NCI-H446 treated with DMSO at 0.1 percent for 48 hours (cell line): ENCODE results near the gene PDZRN4.
A peak's percentile ranks its signal among the peaks of the same experiment; 100 is the strongest.

Source experiments
- DNase-seq: peaks from one replicate; lab custom pipeline; 2025; lab: John Stamatoyannopoulos, UW

The PDZRN4 gene

DNA sequence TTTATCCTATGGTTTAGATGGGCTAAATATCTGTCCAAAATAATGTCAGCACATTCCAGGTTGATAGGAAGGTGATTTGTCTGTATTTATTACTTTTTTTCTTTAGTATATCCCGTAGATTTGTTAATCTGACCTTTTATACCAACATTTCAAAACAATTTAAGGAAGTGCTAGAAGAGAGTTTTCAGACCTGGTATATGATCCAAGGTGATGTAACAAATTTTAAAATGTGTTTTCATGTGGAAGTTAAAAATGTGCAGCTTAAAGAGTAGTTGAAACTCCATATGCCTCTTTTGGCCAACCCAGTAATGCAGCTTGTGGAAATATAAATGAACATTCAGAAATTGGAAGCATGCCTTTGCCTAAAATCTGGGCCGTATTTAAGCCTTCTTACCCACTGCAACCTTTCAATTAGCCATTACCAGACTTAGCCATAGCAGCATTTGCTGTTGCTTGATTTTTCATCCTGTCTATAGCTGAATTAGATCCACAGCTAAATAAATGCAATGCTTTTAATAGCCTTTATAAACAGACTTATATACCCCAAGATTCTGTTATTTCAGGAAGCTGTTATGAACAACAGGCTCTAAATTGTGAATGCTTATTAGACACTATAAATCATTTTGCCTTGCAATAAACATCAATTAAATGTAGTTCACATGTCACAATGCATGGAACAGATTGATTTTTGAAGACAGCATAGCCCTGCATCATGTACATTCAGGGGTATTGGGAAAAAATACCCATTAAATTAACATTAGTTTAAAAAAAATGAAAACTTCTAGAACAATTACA lies 271.2 kb downstream of the PDZRN4 start:
- peak; percentile 79 for DNase-seq

GRCh38 chr12:41459906-41460214 lies 271.7 kb downstream of the PDZRN4 start:
- DNase-seq: no peak

- DNase-seq: no peak
Measured at GRCh38 chr12:41460906-41461305, 272.8 kb downstream of the PDZRN4 start.

- DNase-seq: no peak
Measured at GRCh38 chr12:41462312-41462711, 274.2 kb downstream of the PDZRN4 start.

DNA sequence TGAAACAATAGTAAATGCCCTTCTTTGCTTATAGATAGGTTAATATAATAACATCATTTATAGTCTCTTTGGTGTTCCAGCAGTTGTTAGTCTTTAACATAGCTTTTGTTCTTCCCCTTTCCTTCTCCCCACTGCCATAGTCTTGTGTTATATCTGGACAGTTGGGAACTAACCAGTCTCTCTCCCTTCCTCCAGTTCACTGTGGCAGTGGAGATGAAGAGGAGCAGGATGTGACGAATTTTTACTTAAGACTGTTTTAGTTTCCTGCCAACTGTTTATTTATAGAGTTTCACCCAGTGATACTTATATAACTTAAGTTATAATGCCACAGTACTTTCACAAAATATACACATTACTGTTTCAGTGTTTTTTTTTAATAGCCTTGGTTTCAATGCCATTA lies 277.4 kb downstream of the PDZRN4 start:
- no peak for DNase-seq

- DNase-seq: no peak
Measured at GRCh38 chr12:41466300-41466699, 278.2 kb downstream of the PDZRN4 start.

GRCh38 chr12:41466802-41467201 lies 278.7 kb downstream of the PDZRN4 start:
- no peak for DNase-seq

GRCh38 chr12:41467591-41468325 lies 279.6 kb downstream of the PDZRN4 start:
- DNase-seq: no peak

DNA sequence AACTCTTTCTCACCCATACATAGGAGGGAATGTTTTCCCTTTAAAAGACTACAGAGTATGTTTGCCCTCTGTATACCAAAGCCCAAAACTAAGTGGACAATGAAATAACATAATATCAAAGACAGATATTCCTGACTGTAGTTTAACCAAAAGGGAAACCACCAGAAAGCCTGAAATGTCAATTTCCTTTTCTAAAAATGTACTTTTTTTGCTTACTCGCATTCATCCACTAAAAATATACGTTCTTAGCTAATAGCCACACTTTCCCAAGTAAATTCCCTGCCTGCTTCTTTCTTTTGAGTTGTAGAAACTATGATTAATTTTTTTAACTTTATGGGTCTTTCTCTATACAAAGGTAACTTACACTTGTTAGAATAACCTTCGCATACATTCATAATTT lies 280.2 kb downstream of the PDZRN4 start:
- no peak for DNase-seq

DNA sequence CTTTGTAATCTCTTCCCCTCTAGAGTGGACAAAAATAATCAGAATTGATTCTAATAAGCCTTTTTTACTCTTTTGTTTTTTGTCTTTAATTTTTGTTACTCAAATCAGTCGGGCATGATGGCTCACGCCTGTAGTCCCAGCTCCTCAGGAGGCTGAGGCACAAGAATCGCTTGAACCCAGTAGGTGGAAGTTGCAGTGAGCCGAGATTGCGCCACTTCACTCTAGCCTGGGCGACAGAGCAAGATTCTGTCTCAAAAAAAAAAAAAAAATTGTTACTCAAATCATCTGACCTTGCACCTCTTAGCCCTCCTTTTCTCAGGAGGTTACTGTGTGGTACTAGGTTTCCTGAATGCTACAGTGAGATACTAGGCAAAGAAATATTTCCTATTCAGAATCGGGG lies 280.6 kb downstream of the PDZRN4 start:
- no peak for DNase-seq

DNA sequence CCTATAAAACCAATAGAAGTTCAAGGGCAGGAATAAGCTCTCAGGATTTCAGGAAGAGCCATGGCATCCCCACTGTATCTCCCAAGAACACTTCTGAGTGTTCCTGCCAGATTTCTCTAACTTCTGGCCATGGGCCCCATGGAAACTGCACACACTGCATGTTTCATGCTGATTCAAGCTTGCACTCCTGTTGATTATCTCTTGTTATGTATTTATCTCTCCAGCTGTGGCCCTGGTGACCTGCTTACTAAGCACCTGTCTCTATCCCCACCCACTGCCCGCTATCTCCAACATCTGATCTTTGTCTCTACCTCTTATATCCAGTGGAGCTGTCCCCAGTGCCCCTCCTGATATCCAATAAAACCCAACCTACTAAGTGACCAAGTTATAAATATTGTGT lies 285.3 kb downstream of the PDZRN4 start:
- DNase-seq: no peak

- DNase-seq: no peak
Measured at GRCh38 chr12:41474001-41474400, 285.9 kb downstream of the PDZRN4 start.

- no peak for DNase-seq
Measured at GRCh38 chr12:41476499-41477439, 288.6 kb downstream of the PDZRN4 start.

DNA sequence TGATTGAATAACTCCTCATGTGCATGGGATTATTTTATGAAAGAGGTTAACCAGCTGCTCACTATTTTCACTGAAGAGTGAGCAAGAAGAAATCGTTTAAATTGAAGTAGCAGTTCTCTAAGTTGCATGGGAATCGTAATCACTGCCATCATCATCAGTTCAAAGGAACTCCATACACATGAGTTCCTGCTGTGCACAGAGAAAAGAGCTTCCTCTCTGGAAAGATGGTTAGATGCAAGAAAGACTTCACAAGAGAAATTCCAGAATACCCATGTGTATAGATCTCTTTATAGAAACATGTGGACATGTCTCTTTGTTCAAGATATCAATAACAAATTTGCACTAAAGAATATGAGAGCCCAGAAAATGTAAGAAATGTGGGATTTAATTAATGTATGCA lies 291.3 kb downstream of the PDZRN4 start:
- no peak for DNase-seq

GRCh38 chr12:41485203-41485602 lies 297.1 kb downstream of the PDZRN4 start:
- DNase-seq: no peak

GRCh38 chr12:41486718-41487117 lies 298.6 kb downstream of the PDZRN4 start:
- DNase-seq: no peak

- no peak for DNase-seq
Measured at GRCh38 chr12:41496009-41496408, 307.9 kb downstream of the PDZRN4 start.

- DNase-seq: no peak
Measured at GRCh38 chr12:41497409-41497808, 309.3 kb downstream of the PDZRN4 start.

DNA sequence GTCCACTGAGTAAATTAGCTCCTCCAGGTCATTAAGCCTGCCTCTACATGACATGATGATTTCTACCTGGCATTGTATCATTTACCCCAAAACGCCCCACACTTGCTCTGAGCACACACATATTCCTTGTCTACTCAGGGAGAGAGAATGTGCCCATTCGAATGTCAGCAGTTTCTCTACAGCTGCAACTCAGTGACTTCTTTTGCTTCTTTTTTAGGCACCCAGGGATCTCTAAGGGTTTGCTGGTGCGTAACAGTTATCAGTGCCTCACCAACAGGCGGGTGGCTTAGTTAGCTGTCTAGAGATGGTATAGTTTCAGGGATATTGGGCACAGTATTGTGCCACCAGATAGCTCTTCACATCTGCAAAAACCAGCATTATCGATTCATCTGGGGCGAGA lies 316.9 kb downstream of the PDZRN4 start:
- DNase-seq: no peak

- DNase-seq: no peak
Measured at GRCh38 chr12:41507286-41507685, 319.2 kb downstream of the PDZRN4 start.

DNA sequence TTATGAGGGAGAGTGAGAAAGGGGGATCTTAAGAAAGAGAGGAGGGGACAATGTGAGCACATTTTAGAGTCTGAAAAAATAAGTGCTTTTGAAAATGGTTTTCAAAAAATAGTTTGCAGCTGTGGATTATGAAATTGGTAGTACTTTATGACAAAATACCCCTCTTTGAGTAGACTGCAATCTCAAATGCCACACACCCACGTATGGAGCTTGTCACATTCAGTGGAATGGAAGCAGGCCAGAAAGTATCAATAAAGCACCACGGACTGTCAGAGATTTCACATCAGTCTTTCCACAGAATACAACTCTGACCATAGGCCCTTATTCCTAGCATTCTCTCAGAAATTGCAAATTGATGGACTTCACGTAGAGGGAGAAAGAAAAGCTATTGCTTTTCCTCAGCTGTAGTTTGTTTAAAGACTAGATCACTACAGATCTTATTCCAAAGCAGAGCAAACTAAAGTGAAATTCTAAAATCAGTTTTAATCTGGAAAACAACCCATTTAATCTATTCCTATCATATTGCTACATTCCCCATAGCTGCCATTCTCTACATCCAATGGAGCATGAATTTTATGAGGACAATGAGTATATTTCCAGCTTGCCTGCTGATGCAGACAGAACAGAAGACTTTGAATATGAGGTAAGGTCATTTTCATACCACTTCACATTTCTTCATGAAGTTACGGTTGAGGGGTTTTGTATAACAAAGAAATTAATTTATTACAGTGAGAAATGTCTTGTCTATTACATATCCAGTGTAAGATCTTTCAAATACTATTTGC lies 321.3 kb downstream of the PDZRN4 start:
- DNase-seq: no peak

- no peak for DNase-seq
Measured at GRCh38 chr12:41510470-41510869, 322.4 kb downstream of the PDZRN4 start.
